Ecto neural progenitor cell (in vitro differentiated cells): Measurements from ENCODE around the gene THTPA.
"Not testable (repeated sequence)": the region's sequence is repeated elsewhere in the genome, so short reads cannot be mapped to it uniquely, and the experiment has no call there.

Experiments used
- DNase-seq: peaks from one replicate; pipeline ENCODE4 v3.0.0-alpha.2; 2018; ENCODE audit warnings: low spot score

Gene THTPA

GRCh38 chr14:23583761-23584526 is 27.9 kb downstream of the THTPA start:
- DNase-seq, result not testable (repeated sequence)

GRCh38 chr14:23584527-23585203 is 28.6 kb downstream of the THTPA start:
- DNase-seq, result peak; percentile 13

- peak; percentile 86 for DNase-seq
Observed at GRCh38 chr14:23588884-23589598, 33.0 kb downstream of the THTPA start.

- DNase-seq, result no peak
Observed at GRCh38 chr14:23589606-23590005, 33.5 kb downstream of the THTPA start.

GRCh38 chr14:23590198-23590597 is 34.1 kb downstream of the THTPA start:
- DNase-seq, result no peak

GRCh38 chr14:23594191-23594590 is 38.1 kb downstream of the THTPA start:
- DNase-seq, result not testable (repeated sequence)

- no peak for DNase-seq
Observed at GRCh38 chr14:23600322-23600707, 44.2 kb downstream of the THTPA start.

- DNase-seq, result no peak
Observed at GRCh38 chr14:23600806-23601205, 44.7 kb downstream of the THTPA start.

GRCh38 chr14:23601424-23601823 is 45.4 kb downstream of the THTPA start:
- DNase-seq, result no peak

GRCh38 chr14:23601845-23602180 is 45.7 kb downstream of the THTPA start:
- no peak for DNase-seq

GRCh38 chr14:23602181-23603095 is 46.4 kb downstream of the THTPA start:
- no peak for DNase-seq

GRCh38 chr14:23603103-23603502 is 47.0 kb downstream of the THTPA start:
- no peak for DNase-seq

GRCh38 chr14:23604148-23604547 is 48.1 kb downstream of the THTPA start:
- no peak for DNase-seq

GRCh38 chr14:23604675-23605170 is 48.7 kb downstream of the THTPA start:
- DNase-seq, result no peak

- DNase-seq, result no peak
Observed at GRCh38 chr14:23605931-23606585, 50.0 kb downstream of the THTPA start.

- DNase-seq, result no peak
Observed at GRCh38 chr14:23608454-23608853, 52.4 kb downstream of the THTPA start.

GRCh38 chr14:23609001-23609400 is 52.9 kb downstream of the THTPA start:
- no peak for DNase-seq

GRCh38 chr14:23609411-23610089 is 53.5 kb downstream of the THTPA start:
- DNase-seq, result not testable (repeated sequence)
